HS-27A (cell line): ENCODE results near the gene SRPK2.
"Not testable (repeated sequence)": the region's sequence is repeated elsewhere in the genome, so short reads cannot be mapped to it uniquely, and the experiment has no call there.

ENCODE experiments used
- DNase-seq: peaks from one replicate; pipeline ENCODE4 v3.0.0-alpha.2; 2012; ENCODE audit warnings: low read depth, missing footprints

SRPK2 gene

DNA sequence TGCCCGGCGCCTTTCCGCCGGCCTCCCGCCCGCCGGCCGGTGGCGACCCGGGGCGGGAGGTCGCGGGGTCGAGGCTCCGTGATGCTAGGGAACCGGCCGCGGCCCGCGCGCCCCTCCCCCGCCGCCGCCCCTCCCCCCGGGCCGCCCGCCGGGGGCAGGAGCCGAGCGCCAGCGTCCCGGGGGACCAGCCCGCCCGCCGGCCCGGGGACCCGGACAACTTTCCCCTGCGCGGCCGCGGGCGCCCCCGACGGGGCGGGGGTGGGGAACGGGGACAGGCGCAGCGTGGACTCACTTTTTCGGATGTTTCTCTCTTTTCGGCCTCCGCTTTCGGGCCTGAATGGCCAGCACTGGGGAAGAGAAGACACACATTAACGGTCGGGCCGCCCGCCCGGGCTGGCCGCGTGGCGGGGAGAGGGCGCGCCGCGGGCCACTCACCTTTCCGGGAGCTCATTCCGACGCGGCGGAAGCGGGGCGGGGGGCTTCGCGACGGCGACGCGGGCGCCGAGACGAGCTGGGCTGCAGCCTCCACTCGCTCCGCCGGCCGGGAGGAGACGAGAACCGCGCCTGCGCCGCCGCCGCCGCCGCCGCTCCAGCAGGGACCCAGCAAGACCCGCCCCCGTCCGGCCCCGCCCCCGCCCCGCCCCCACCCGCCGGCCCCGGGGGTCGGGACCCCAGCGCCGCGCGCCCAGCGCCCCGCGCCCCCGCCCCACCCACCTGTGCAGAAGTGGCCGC, at the start of gene SRPK2:
TSS of gene SRPK2 (minus strand) at position 566 of the 732 bp plus-strand sequence.
- no peak for DNase-seq

DNA sequence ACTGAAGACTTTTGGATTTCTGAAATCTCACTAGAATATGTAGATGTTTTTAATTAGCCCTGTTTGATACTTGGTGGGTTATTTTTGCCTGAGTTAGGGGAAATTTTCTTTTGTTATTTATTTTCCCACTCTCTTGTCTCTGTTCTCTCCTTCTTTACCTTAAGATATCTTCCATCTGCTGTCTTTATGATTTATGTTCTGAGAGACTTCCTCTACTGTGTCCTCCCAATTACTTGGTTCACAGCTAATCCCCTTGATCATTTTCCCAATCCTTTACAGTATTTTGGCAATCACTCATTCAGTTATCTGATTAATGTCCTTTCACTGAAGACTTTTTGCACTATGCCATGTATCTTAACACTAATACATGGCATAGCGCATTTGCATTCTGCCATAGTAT, 49.5 kb upstream of the SRPK2 start:
- no peak for DNase-seq

DNA sequence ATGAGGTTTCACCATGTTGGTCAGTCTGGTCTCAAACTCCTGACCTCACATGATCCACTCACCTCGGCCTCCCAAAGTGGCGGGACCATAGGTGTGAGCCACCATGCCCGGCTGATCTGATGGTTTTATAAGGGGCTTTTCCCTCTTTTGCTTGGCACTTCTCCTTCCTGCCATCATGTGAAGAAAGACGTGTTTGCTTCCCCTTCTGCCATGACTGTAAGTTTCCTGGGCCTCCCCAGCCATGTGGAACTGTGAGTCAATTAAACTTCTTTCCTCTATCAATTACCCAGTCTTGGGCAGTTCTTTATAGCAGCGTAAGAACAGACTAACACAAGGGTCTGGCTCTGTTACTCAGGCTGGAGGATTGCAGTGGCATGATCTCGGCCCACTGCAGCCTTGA, 48.6 kb upstream of the SRPK2 start:
- DNase-seq, result not testable (repeated sequence)

DNA sequence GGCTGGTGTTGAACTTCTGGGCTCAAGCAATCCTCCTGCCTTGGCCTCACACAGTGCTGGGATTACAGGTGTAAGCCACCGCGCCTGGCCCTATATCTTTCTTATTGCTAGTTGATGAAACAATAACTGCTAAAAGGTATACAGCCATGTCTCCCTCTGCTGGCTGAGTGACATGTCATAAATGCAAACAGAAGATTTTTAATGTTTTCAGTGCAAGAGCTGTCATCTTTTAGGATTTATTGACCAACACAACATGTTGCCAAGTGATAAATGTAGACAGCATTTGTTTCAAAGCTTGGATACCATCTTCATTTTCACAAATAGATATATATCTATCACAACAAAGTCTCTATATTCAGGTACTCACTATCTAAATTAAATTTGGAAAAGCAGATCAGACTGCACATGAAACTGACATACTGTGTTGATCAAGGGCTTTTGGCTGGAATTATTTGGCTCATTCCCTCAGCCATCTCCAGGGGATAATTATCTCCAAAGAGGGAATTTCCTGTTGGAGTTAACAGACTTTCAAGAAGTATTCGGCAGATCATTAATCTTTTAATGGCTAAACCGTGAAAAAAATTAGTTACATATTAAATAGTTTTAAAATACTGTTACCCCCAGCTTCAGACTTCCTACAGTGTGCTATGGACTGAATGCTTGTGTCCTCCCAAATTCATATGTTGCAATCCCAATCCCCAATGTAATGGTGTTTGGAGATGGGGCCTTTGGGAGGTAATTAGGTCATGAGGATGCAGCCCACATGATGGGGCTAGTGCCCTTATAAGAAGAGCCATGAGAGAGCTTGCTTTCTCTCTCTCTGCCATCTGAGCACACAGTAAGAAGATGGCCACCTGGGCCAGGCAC, 41.3 kb upstream of the SRPK2 start:
- no peak for DNase-seq

DNA sequence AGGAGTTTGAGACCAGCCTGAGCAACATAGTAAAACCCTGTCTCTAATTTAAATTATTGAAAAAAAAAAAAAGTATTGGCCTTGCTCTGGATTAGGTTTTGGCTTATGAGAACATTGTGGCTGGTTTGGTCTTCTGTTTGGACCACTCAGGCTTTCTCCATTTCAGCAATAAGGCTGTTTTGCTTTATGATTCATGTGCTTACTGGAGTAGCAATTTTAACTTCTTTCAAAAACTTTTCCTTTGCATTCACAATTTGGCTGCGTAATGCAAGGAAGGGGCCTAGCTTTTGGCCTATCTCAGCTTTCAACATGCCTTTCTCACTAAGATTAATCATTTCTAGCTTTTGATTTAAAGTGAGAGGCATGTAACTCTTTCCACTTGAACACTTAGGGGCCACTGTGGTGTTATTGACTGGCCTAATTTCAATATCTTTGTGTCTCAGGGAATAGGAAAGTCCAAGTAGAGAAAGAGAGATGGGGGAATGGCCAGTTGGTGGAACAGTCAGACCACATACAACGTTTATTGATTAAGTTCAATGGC, 38.0 kb upstream of the SRPK2 start:
- DNase-seq, result no peak

GRCh38 chr7:105423987-105424386, 35.3 kb upstream of the SRPK2 start:
- DNase-seq, result no peak

- no peak for DNase-seq
Observed at GRCh38 chr7:105413887-105414437, 25.2 kb upstream of the SRPK2 start.

- not testable (repeated sequence) for DNase-seq
Observed at GRCh38 chr7:105410774-105411173, 22.1 kb upstream of the SRPK2 start.

- not testable (repeated sequence) for DNase-seq
Observed at GRCh38 chr7:105409775-105410174, 21.1 kb upstream of the SRPK2 start.

DNA sequence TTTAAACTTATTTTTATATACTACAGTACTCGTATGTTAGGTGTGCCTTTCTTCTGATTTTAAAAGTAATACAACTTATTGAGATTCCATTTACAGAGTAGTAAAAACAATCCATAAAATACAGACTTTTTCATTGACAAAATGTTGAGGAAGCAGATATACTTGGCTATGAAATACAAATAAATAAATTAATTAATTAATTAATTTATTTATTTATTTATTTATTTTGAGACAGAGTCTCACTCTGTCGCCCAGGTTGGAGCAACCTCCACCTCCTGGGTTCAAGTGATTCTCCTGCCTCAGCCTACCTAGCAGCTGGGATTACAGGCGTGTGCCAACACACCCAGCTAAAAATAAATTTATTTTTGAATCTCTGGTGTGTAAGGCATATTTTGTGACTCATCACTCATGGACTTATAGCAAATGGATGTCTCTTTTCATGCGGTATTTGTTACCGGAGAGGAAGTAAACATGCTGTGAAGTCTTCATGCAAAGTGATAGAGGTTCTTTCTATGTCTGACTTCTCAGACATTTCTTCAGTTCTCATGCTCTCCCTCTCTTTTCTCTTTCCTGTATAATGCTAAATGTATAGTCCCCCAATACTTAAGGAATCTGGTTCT, 20.2 kb upstream of the SRPK2 start:
- no peak for DNase-seq

GRCh38 chr7:105403128-105403527, 14.4 kb upstream of the SRPK2 start:
- DNase-seq, result no peak

DNA sequence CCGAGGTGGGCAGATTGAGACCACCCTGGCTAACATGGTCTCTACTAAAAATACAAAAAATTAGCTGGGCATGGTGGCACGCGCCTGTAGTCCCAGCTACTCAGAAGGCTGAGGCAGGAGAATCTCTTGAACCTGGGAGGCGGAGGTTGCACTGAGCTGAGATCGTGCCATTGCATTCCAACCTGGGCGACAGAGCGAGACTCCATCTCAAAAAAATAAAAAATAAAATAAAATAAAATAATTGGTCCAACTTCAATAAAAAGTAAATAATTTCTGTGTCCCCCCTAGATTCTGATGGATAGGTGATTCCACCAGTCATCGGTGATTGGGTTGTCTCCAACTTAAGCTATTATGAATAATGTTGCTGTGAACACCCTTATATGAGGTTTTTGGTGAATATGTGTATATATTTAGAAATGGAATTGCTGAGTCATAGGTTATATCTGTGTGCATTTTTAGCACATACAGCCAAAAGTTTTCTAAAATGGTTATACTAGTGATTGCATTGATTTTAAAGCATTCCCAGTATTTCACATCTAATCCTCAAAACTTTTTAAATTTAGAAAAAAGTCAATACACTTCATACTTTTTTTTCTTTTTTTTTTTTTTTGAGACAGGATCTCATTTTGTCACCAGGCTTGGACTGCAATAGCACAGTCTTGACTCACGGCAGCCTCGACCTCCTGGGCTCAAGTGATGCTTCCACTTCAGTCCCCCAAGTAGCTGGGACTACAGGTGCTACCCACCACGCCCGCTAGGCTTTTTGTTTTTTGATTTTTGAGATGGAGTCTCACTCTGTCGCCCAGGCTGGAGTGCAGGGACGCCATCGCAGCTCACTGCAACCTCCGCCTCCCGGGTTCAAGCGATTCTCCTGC, 13.7 kb upstream of the SRPK2 start:
- no peak for DNase-seq

DNA sequence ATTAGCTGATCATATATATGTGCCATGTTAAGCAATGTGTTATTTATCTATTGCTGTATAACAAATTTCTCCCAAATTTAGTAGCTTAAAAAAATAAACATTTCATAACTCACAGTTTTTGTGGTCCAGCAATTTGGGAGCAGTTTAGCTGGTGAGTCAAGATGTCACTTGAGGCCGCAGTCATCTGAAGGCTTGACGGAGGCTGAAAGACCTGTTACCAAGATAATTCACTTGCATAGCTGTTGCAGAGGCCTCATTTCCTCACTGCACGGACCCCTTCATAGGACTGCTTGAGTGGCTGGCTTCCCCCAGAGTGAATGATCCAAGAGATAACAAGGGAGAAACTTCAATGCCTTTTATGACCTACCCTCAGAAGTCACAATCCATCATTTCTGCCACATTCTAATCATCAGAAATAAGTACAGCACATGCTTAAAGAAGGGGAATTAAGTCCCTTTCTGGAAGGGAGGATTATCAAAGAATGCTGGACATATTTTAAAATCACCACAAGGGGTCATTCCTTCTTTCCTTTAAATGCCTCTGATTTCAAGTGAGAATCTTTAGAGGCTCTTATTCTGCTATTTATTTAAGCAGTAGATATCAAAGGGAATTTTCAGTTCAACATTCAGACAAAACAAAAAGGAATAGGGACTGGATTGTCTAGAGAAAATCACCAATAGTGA, 10.5 kb upstream of the SRPK2 start:
- no peak for DNase-seq

- no peak for DNase-seq
Observed at GRCh38 chr7:105396566-105396965, 7.8 kb upstream of the SRPK2 start.

GRCh38 chr7:105391429-105391828, 2.7 kb upstream of the SRPK2 start:
- no peak for DNase-seq

DNA sequence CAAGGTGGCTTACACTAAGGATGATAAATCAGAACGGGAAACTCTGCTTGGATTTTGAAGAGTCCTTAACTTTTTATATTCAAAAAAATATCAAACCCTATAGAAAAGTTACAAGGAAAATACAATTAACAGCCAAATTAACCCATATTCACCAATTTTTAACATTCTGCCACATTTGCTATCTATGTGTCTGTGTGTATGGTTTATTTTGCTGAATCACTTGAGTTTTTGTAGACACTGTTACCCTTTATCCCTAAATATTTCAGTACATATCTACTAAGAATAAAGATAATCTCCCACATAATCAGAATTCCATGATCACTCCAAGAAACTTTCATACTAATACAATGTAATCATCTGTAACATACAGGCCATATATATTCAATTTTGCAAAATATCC, 1.2 kb upstream of the SRPK2 start:
- DNase-seq, result no peak

DNA sequence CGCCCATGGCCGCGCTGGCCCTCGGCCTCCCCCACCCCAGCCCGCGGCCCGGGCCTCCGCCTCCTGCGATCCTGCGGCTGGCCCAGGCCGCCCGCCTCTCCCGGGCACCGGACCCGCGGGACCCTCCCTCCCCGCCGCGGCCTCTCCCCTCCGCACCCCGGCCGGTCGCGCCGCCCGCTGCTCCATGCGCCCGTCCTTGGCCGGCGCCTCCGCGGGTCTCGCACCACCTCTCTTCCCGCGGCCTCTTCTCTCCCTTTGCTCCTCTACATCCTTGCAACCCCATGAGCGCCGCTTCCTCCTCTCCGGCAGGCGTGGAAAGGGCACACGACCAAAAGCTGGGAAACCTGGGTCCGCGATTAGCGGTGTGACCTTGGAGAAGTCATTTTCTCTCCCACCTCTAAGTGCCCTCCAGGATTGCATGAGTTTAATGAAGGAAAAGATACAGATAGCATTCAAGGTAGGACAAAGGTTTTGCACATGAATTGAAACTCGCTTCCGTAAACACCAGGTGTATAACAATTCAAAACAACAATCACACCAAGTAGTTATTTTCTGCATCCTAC, 448 bp upstream of the SRPK2 start:
- no peak for DNase-seq

DNA sequence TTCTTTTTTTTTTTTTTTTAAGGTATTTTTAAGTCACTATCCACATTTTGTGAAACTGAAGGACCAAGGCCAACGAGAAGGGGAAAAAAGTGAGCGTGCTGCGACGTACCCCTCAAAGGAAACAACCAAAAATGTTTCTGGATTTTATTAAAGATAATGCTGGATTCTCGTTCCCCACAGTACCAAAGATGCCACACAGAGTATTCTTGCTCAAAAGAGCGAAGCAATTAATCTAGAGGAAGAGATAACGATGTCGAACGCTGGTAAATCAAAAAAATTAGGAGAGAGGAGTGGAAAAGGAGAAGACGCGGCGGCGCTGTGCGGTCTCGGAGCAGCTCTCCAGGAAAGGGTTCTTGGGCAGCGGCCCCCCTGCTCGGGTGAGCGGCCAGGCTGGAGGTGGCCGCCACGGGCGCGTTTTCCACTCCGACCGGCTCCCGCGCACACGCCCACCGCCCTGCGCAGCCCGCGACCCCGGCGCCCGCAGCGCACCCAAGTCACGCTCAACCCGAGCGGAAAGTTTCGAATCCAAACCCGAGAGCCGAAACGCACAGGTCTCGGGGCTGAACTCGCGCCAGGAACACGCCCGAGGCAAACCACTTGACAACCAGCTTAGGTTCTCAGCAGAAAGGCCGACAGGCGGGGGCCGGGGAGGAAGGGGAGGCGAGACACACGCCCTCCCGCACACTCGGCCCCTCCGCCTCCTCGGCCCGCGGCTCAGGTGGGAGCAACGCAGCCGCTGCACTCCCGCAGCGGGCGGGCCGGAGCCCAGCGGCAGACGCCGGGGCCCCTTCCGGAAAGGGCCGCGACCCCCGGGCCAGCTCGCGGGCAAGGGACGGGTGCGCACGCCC, 989 bp downstream of the SRPK2 start:
- DNase-seq, result no peak

- DNase-seq, result no peak
Observed at GRCh38 chr7:105377903-105378302, 10.8 kb downstream of the SRPK2 start.
